Lung (tissue), 12 donors: ENCODE data around the gene MTA2. TPM values are rescaled to one million over a fixed set of nuclear protein-coding genes. Genes with fewer than 3 reads are reported as not detected.
A peak's percentile ranks its signal among the peaks of the same experiment; 100 is the strongest.

Experiments used
- ATAC-seq: fragments of 200-7000 bp; cut with Tn5 transposase; one replicate; pipeline ENCODE4 v1.9.1; 2020; ENCODE audit warnings: moderate number of reproducible peaks; ENCODE audit not compliant: insufficient read depth, low FRiP score
- DNase-seq, 3 donors: peaks; one replicate each; pipeline ENCODE4 v3.0.0-alpha.2; 2013 to 2017
- H3K27ac ChIP-seq, 2 donors: one replicate each; pipeline ENCODE4 v1.5.1; 2013; ENCODE audit warnings: mild to moderate bottlenecking in 2 of 2, moderate library complexity in 2 of 2, control low read depth in 1 of 2, inconsistent platforms in 1 of 2, low read depth in 1 of 2, low read length in 1 of 2
- H3K27me3 ChIP-seq, 3 donors: one replicate each; pipeline ENCODE4 v1.5.1; 2013; ENCODE audit warnings: low read length in 2 of 3; ENCODE audit not compliant: control insufficient read depth in 3 of 3, insufficient read depth in 3 of 3
- H3K36me3 ChIP-seq, 4 donors: one replicate each; pipeline ENCODE4 v1.5.1; 2013; ENCODE audit warnings: low read length in 4 of 4, mild to moderate bottlenecking in 1 of 4, moderate library complexity in 1 of 4; ENCODE audit not compliant: control insufficient read depth in 4 of 4, insufficient read depth in 4 of 4
- H3K4me1 ChIP-seq, 5 donors: one replicate each; pipeline ENCODE4 v1.5.1; 2013; ENCODE audit warnings: low read length in 5 of 5, mild to moderate bottlenecking in 2 of 5, moderate library complexity in 1 of 5; ENCODE audit not compliant: control insufficient read depth in 5 of 5, insufficient read depth in 5 of 5
- H3K4me3 ChIP-seq: one replicate; pipeline ENCODE4 v1.5.1; 2013; ENCODE audit warnings: mild to moderate bottlenecking, control low read depth, moderate library complexity
- H3K9ac ChIP-seq, 2 donors: one replicate each; pipeline ENCODE4 v1.5.1; 2013; ENCODE audit warnings: low read length in 2 of 2, control low read depth in 1 of 2; ENCODE audit not compliant: insufficient read depth in 1 of 2
- H3K9me3 ChIP-seq, 4 donors: one replicate each; pipeline ENCODE4 v1.5.1; 2013; ENCODE audit warnings: low read length in 3 of 4, mild to moderate bottlenecking in 1 of 4, moderate library complexity in 1 of 4; ENCODE audit not compliant: control insufficient read depth in 4 of 4, insufficient read depth in 3 of 4
- CTCF ChIP-seq: IDR thresholded peaks from 2 replicates; pipeline ENCODE4 v1.5.1; 2012; ENCODE audit warnings: mild to moderate bottlenecking; ENCODE audit errors: control extremely low read depth, extremely low read depth
- WGBS, 2 donors: extraction: QIAGEN DNeasy Blood & Tissue Kit; methylation state at CpG; one replicate each; pipeline ENCODE4 v1.1.7; 2013; 5-methylcytosine and 5-hydroxymethylcytosine counted together
- polyA plus RNA-seq, 2 donors: library from polyadenylated mRNA; stranded (reverse); fragments of 200-250 nt; gene quantifications; one replicate each; pipeline ENCODE4 v1.2.1, GENCODE V29; 2013
- total RNA-seq, 2 donors: library from RNA; depleted of rRNA in 1 of 2; stranded (reverse); fragments of >200 nt in 1 of 2; gene quantifications; one replicate each; pipeline ENCODE4 v1.2.1, GENCODE V29; 2014 to 2021
- donor health status: control.
- donor health status: control.
- donor health status: Bipolar disorder and iron deficiency.
- donor health status: healthy.
- donor health status: DM: yes; HTN: yes; CAD: no.

The MTA2 gene
- total and polyA plus RNA-seq, 4 donors: 53.7 to 74.4 (median 59.6) TPM

- 94 to 96% methylated on average over 6 of the region's 6 CpGs for WGBS, 2 donors
- H3K36me3 ChIP-seq: peaks cover 37 to 64% (median 62%) of the 10 kb centered on the region in 4 donors
Measured at GRCh38 chr11:62632492-62632891, 30.8 kb upstream of the MTA2 start.

GRCh38 chr11:62627713-62628112 is 26.0 kb upstream of the MTA2 start:
- ATAC-seq: no peak
- no peak for DNase-seq
- H3K27me3 ChIP-seq: no peaks in the 10 kb centered on the region
- no peak overlapping the region for H3K4me3 ChIP-seq
- no peak overlapping the region for H3K27ac ChIP-seq
- 84 to 90% methylated on average over 3 of the region's 3 CpGs for WGBS, 2 donors
- no peak overlapping the region for H3K9ac ChIP-seq
- H3K4me1 ChIP-seq: peaks cover 0 to under 1% (median 0%) of the 10 kb centered on the region in 5 donors
- peaks cover 26 to 64% (median 62%) of the 10 kb centered on the region in 4 donors for H3K36me3 ChIP-seq
- no peaks in the 10 kb centered on the region for H3K9me3 ChIP-seq
- TF ChIP-seq CTCF: no peak

More at GRCh38 chr11:62632492-62632891, 30.8 kb upstream of the MTA2 start:
- no peak overlapping the region for H3K4me3 ChIP-seq
- no peak for TF ChIP-seq CTCF
- ATAC-seq: no peak
- H3K9me3 ChIP-seq: no peaks in the 10 kb centered on the region
- no peaks in the 10 kb centered on the region for H3K4me1 ChIP-seq
- H3K27ac ChIP-seq: no peak overlapping the region
- DNase-seq: no peak
- no peaks in the 10 kb centered on the region for H3K27me3 ChIP-seq
- H3K9ac ChIP-seq: no peak overlapping the region

- Histone ChIP-seq H3K9ac (no peak overlapping the region), H3K4me1 (peaks cover 0 to 15% (median 6%) of the 10 kb centered on the region in 5 donors), H3K4me3 (no peak overlapping the region), H3K27me3 (no peaks in the 10 kb centered on the region), H3K9me3 (no peaks in the 10 kb centered on the region), H3K27ac (peak overlapping the region; percentile 80 to 95), H3K36me3 (peaks cover 7 to 24% (median 23%) of the 10 kb centered on the region in 4 donors)
- no peak for ATAC-seq
- DNase-seq: no peak
- TF ChIP-seq CTCF: no peak
- 88% methylated on average over 7 of the region's 7 CpGs for WGBS, 2 donors
Measured at GRCh38 chr11:62622476-62623089, 20.9 kb upstream of the MTA2 start.
